HuH-7.5 (cell line): ENCODE measurements around the gene LHX2.
A peak's percentile ranks its signal among the peaks of the same experiment; 100 is the strongest.

Experiments used
- DNase-seq: peaks from one replicate; pipeline ENCODE4 v3.0.0; 2011; ENCODE audit warnings: low spot score

LHX2 gene

GRCh38 chr9:124000161-124000783, 11.3 kb upstream of the LHX2 start:
- DNase-seq, result no peak

- DNase-seq, result no peak
Measured at GRCh38 chr9:124000784-124001457, 10.6 kb upstream of the LHX2 start.

GRCh38 chr9:124001458-124001799, 10.1 kb upstream of the LHX2 start:
- DNase-seq, result no peak

- DNase-seq, result no peak
Measured at GRCh38 chr9:124001866-124002525, 9.6 kb upstream of the LHX2 start.

GRCh38 chr9:124003636-124004349, 7.8 kb upstream of the LHX2 start:
- DNase-seq, result no peak

- DNase-seq, result no peak
Measured at GRCh38 chr9:124004593-124004992, 7.0 kb upstream of the LHX2 start.

- DNase-seq, result no peak
Measured at GRCh38 chr9:124005029-124005771, 6.4 kb upstream of the LHX2 start.

GRCh38 chr9:124006448-124007361, 4.9 kb upstream of the LHX2 start:
- no peak for DNase-seq

- DNase-seq, result no peak
Measured at GRCh38 chr9:124007565-124008302, 3.8 kb upstream of the LHX2 start.

GRCh38 chr9:124008303-124008693, 3.3 kb upstream of the LHX2 start:
- DNase-seq, result no peak

- DNase-seq, result peak; percentile 65
Measured at GRCh38 chr9:124008694-124009530, 2.7 kb upstream of the LHX2 start.

- DNase-seq, result no peak
Measured at GRCh38 chr9:124009531-124010217, 1.9 kb upstream of the LHX2 start.

- no peak for DNase-seq
Measured at GRCh38 chr9:124010303-124010664, 1.3 kb upstream of the LHX2 start.

GRCh38 chr9:124010665-124011321, 775 bp upstream of the LHX2 start:
- DNase-seq, result peak; percentile 81

GRCh38 chr9:124012368-124013301, 1.1 kb downstream of the LHX2 start:
- DNase-seq, result no peak

GRCh38 chr9:124013309-124014210, 2.0 kb downstream of the LHX2 start:
- no peak for DNase-seq
